HUES48 (cell line): ENCODE data around the gene KIAA1549.
A peak's percentile ranks its signal among the peaks of the same experiment; 100 is the strongest.
"Not testable (repeated sequence)": the region's sequence is repeated elsewhere in the genome, so short reads cannot be mapped to it uniquely, and the experiment has no call there.

Experiments
- H3K27ac ChIP-seq: one replicate; pipeline ENCODE4 v1.7.0; 2013; ENCODE audit warnings: low read depth, low read length, inconsistent platforms
- H3K27me3 ChIP-seq: 2 replicates; pipeline ENCODE4 v1.6.1; 2013; ENCODE audit warnings: mild to moderate bottlenecking, low read length; ENCODE audit not compliant: control insufficient read depth, insufficient read depth
- H3K36me3 ChIP-seq: 2 replicates; pipeline ENCODE4 v1.6.1; 2013; ENCODE audit warnings: low read length; ENCODE audit not compliant: control insufficient read depth, insufficient read depth
- H3K4me1 ChIP-seq: 2 replicates; pipeline ENCODE4 v1.6.1; 2013; ENCODE audit warnings: mild to moderate bottlenecking, low read length; ENCODE audit not compliant: control insufficient read depth, insufficient read depth
- H3K4me3 ChIP-seq: 2 replicates; pipeline ENCODE4 v1.5.1; 2013; ENCODE audit warnings: mild to moderate bottlenecking, low read depth, low read length
- H3K9ac ChIP-seq: 2 replicates; pipeline ENCODE4 v1.6.1; 2013; ENCODE audit warnings: mild to moderate bottlenecking, low read depth, low read length, moderate library complexity
- H3K9me3 ChIP-seq: 2 replicates; pipeline ENCODE4 v1.6.1; 2013; ENCODE audit warnings: low read length; ENCODE audit not compliant: control insufficient read depth, insufficient read depth

Gene KIAA1549

GRCh38 chr7:138954545-138955475 is 26.4 kb downstream of the KIAA1549 start:
- H3K36me3 ChIP-seq, result no peaks in the 10 kb centered on the region
- H3K9ac ChIP-seq, result no peak overlapping the region
- H3K9me3 ChIP-seq, result no peaks in the 10 kb centered on the region
- no peak overlapping the region for H3K27ac ChIP-seq
- no peak overlapping the region for H3K4me3 ChIP-seq
- no peaks in the 10 kb centered on the region for H3K4me1 ChIP-seq
- no peaks in the 10 kb centered on the region for H3K27me3 ChIP-seq

GRCh38 chr7:138952791-138953190 is 28.4 kb downstream of the KIAA1549 start:
- no peak overlapping the region for H3K4me3 ChIP-seq
- H3K4me1 ChIP-seq, result no peaks in the 10 kb centered on the region
- H3K36me3 ChIP-seq, result no peaks in the 10 kb centered on the region
- no peaks in the 10 kb centered on the region for H3K9me3 ChIP-seq
- no peak overlapping the region for H3K27ac ChIP-seq
- no peaks in the 10 kb centered on the region for H3K27me3 ChIP-seq
- H3K9ac ChIP-seq, result no peak overlapping the region

GRCh38 chr7:138951953-138952352 is 29.2 kb downstream of the KIAA1549 start:
- H3K27ac ChIP-seq, result no peak overlapping the region
- no peaks in the 10 kb centered on the region for H3K27me3 ChIP-seq
- H3K9me3 ChIP-seq, result no peaks in the 10 kb centered on the region
- H3K36me3 ChIP-seq, result no peaks in the 10 kb centered on the region
- peaks cover 4% of the 10 kb centered on the region; the same call in 1 of the 2 replicates for H3K4me1 ChIP-seq
- no peak overlapping the region for H3K4me3 ChIP-seq
- no peak overlapping the region for H3K9ac ChIP-seq

GRCh38 chr7:138949421-138950088 is 31.6 kb downstream of the KIAA1549 start:
- H3K4me1 ChIP-seq, result peaks cover 14% of the 10 kb centered on the region
- no peak overlapping the region for H3K9ac ChIP-seq
- H3K9me3 ChIP-seq, result no peaks in the 10 kb centered on the region
- no peak overlapping the region for H3K4me3 ChIP-seq
- H3K36me3 ChIP-seq, result no peaks in the 10 kb centered on the region
- no peaks in the 10 kb centered on the region for H3K27me3 ChIP-seq
- H3K27ac ChIP-seq, result no peak overlapping the region

- H3K36me3 ChIP-seq, result no peaks in the 10 kb centered on the region
- no peak overlapping the region for H3K4me3 ChIP-seq
- no peaks in the 10 kb centered on the region for H3K9me3 ChIP-seq
- H3K27me3 ChIP-seq, result no peaks in the 10 kb centered on the region
- H3K9ac ChIP-seq, result no peak overlapping the region
- H3K4me1 ChIP-seq, result peaks cover 14% of the 10 kb centered on the region
- H3K27ac ChIP-seq, result no peak overlapping the region
These were observed 32.8 kb downstream of the KIAA1549 start for GRCh38 chr7:138948403-138948802.

GRCh38 chr7:138945821-138946220 is 35.4 kb downstream of the KIAA1549 start:
- Histone ChIP-seq H3K27ac (no peak overlapping the region), H3K4me3 (no peak overlapping the region), H3K27me3 (no peaks in the 10 kb centered on the region), H3K9me3 (no peaks in the 10 kb centered on the region), H3K36me3 (no peaks in the 10 kb centered on the region), H3K4me1 (peaks cover 14% of the 10 kb centered on the region), H3K9ac (no peak overlapping the region; the same call in 1 of the 2 replicates)

GRCh38 chr7:138945154-138945553 is 36.0 kb downstream of the KIAA1549 start:
- Histone ChIP-seq H3K4me1 (peaks cover 14% of the 10 kb centered on the region), H3K27me3 (no peaks in the 10 kb centered on the region), H3K36me3 (no peaks in the 10 kb centered on the region), H3K9me3 (no peaks in the 10 kb centered on the region), H3K27ac (peak overlapping the region; percentile 21), H3K4me3 (no peak overlapping the region), H3K9ac (no peak overlapping the region)

GRCh38 chr7:138944592-138944991 is 36.6 kb downstream of the KIAA1549 start:
- no peaks in the 10 kb centered on the region for H3K36me3 ChIP-seq
- H3K27me3 ChIP-seq, result no peaks in the 10 kb centered on the region
- H3K4me3 ChIP-seq, result no peak overlapping the region
- no peak overlapping the region for H3K9ac ChIP-seq
- no peaks in the 10 kb centered on the region for H3K9me3 ChIP-seq
- peaks cover 14% of the 10 kb centered on the region for H3K4me1 ChIP-seq
- no peak overlapping the region for H3K27ac ChIP-seq

- Histone ChIP-seq H3K9ac (no peak overlapping the region), H3K9me3 (no peaks in the 10 kb centered on the region), H3K27me3 (no peaks in the 10 kb centered on the region), H3K36me3 (no peaks in the 10 kb centered on the region), H3K4me3 (no peak overlapping the region), H3K27ac (no peak overlapping the region), H3K4me1 (peaks cover 14% of the 10 kb centered on the region)
These were observed 38.1 kb downstream of the KIAA1549 start for GRCh38 chr7:138943061-138943460.

- peaks cover 7% of the 10 kb centered on the region for H3K4me1 ChIP-seq
- H3K27me3 ChIP-seq, result no peaks in the 10 kb centered on the region
- no peaks in the 10 kb centered on the region for H3K36me3 ChIP-seq
- H3K4me3 ChIP-seq, result no peak overlapping the region
- H3K27ac ChIP-seq, result no peak overlapping the region
- no peaks in the 10 kb centered on the region for H3K9me3 ChIP-seq
- H3K9ac ChIP-seq, result no peak overlapping the region
These were observed 39.6 kb downstream of the KIAA1549 start for GRCh38 chr7:138941545-138941944.

GRCh38 chr7:138940602-138941001 is 40.6 kb downstream of the KIAA1549 start:
- H3K4me1 ChIP-seq, result peaks cover 13% of the 10 kb centered on the region
- H3K9me3 ChIP-seq, H3K27me3 ChIP-seq, H3K27ac ChIP-seq, H3K36me3 ChIP-seq, H3K4me3 ChIP-seq, H3K9ac ChIP-seq: not testable (repeated sequence)
